ENCODE results near the gene CTIF.

The CTIF gene

DNA sequence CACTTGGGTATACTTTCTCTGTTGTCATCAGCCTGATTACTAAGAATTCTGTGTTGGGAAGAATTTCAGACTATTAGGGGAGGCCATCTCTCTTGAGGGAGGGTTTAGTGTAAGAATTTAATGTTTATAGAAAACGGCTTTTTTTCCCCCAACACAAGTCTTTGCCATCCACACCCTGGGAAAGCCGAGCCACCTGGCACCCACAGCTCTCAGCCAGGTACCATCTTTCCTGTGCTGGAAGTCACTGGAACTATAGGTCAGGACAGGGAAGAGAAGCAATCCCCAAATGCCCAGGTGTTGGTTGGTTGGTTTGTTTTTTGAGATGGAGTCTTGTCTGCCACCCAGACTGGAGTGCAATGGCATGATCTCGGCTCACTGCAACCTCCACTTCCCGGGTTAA lies 256.9 kb downstream of the CTIF start:
- DNase-seq = no peak

DNA sequence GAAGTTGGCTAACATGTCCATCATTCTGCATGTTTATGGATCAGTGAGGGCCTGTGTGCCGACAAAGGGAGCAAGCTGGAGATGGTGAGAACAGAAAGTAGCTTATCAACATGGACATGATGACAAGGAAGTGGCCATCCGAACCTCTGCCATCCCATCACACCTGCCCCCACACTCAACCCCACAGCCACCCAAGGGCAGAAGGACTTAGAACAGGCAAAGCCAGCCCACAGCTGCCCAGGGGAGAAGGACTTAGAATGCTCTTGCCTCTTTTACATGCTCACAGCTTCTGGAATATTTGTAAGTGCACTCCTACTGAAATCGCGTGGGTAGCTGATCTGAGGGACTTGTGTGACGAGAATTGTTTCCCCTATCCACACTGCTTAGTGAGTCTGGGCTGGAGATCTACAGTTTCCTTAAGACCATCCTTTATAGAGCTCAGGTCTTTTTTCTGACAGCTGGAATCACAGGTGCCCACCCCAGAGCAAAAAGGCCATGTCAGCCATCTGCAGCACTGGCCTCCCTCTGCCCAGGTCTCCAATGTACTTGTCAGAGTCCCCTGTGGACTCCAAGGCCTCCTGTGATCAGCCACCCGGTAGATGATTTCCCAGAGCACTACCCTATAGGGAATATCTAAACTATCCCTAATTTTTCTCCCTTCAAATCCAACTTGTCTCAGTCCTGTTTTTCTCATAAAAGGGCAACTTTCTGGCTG lies 257.8 kb downstream of the CTIF start:
- DNase-seq = no peak

- no peak for DNase-seq
Observed at GRCh38 chr18:48797841-48798255, 259.0 kb downstream of the CTIF start.

GRCh38 chr18:48798334-48799245 lies 259.8 kb downstream of the CTIF start:
- DNase-seq = no peak

DNA sequence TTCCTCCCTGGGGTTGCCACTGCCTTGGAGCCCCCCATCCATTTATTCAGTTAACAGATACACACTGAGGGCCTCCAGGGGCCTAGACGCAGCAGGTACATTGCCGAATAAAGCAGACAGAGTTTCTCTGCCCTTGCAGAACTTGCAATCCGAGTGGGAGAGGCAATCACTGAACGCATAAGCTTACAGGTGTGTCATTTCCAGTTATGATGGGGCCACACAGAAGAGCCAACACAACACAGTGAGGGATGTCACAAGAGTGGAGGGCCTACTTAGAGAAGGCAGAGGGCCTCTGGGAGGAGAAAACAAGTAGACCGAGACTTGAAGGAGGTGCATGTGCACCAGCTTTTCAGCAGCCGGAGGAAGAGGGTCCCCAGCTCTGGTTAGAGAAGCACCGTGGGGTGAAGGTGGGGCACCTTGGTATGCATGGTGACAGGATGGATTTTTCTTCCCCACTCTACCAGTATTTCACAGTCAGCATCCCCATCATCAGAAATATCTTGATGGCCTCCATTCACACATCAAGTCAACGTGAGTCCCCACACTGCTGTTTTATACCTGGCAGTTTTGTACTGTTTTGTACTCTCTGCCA lies 261.0 kb downstream of the CTIF start:
- no peak for DNase-seq

- DNase-seq = no peak
Observed at GRCh38 chr18:48800466-48800865, 261.6 kb downstream of the CTIF start.

- DNase-seq = no peak
Observed at GRCh38 chr18:48800876-48801727, 262.3 kb downstream of the CTIF start.

DNA sequence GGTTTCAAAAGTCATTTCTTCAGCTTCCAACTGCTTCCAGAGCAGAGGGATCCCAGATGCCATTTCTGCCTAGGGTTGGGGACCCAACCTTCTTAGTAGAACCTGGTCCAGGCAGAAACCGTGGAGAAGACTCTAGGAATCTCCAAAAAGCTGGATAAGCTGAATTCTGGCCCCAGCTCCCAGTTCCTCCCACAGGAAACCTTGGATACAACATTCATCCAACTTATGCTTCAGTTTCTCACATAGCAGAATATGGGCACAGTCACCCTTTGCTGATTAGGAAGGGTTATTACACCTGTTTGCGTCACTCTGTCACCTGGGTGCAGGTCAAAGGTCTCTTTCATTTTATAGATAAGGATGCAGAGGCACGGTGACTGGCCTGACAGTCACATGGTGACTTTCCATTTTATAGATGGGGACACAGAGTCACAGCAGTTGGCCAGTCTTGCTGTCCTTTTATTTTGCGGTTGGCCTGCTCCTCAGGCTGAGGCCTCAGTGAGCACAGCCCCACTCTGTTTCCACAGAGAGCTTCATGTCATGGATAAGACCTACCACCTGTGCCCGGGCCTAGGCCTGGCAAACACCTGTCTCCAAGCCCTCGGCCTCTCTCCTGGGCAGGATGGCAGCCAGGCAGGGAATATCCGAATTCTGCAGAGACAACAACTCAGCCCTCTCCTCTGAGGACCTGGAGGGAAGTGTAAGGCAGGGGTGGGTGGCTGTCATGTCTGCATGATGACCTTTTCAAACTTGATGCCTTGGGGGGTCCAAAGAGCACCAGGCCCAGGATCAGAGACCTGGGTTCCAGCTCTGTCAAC lies 263.1 kb downstream of the CTIF start:
- DNase-seq = no peak

DNA sequence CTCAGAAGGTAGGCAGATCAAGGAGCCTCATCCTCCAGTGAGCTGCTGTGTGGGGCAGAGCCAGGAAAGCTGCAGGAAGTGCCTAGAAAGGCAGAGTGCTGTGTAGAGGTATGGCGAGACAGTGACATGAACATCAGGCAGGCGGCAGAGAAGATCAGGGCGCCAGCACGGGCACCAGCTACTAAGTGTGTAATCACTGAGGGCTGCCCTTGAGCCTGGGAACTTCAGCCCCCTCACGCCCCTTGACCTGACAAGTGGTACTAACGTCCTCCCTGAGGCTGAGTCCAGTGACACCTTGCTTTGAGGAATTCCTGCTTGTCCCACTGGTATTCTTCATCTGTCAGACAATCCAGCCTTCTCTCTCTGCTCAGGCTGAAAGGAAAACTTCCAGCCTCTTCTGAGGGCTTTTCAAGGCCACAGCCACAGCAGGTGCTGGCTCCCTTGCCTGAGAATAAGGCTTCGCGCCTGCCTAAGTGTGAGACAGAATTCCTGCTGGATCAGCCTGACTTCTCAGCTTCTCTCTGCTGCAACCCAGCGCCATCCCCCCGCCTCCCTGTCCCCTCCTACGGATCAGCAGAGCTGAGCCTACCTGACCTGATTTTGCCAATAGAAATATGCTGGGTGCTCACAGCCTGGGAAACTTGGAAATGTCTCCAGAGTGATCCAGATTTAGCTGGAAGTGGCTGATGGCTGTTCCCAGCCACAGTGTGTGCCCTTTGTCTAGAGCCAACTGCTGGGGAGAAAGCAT lies 263.9 kb downstream of the CTIF start:
- DNase-seq = no peak

- no peak for DNase-seq
Observed at GRCh38 chr18:48803518-48803917, 264.7 kb downstream of the CTIF start.

GRCh38 chr18:48803951-48804855 lies 265.4 kb downstream of the CTIF start:
- no peak for DNase-seq

DNA sequence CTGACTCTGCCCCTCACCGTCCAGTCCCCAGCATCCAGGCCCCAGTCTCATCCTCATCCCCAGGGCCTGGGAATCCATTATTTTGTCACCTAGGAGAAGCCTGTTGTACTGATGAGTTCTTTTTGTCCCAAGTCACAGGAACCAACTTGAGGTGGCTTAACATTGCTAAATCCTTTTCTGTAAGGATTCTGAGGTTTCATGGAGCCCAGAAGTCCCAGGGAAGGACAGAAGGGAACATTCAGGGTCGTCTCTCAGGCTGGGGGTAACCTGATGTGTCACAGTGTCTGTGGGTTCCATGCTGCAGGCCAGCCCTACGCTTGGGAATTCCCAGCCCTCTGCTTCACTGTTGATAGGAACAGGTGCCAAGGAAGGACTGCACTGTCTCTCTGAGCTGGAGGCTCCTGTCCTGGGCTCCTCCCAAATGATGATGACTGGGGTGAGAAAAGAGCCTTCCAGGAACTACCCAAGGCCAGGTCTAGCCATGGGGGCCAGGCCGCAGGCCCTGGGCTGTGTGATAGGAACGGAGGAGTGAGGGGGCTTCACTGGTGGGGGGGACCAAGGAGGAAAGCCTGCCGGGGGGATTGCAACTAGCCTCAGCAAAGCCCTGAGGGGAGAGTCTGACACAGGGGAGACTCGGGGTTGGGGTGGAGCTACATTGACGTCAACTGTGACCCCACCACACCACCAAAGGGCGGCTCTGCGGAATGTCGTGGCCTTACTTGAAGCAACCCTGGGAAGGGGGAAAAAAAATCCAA lies 266.2 kb downstream of the CTIF start:
- DNase-seq = no peak

GRCh38 chr18:48805826-48806535 lies 267.1 kb downstream of the CTIF start:
- DNase-seq = no peak

DNA sequence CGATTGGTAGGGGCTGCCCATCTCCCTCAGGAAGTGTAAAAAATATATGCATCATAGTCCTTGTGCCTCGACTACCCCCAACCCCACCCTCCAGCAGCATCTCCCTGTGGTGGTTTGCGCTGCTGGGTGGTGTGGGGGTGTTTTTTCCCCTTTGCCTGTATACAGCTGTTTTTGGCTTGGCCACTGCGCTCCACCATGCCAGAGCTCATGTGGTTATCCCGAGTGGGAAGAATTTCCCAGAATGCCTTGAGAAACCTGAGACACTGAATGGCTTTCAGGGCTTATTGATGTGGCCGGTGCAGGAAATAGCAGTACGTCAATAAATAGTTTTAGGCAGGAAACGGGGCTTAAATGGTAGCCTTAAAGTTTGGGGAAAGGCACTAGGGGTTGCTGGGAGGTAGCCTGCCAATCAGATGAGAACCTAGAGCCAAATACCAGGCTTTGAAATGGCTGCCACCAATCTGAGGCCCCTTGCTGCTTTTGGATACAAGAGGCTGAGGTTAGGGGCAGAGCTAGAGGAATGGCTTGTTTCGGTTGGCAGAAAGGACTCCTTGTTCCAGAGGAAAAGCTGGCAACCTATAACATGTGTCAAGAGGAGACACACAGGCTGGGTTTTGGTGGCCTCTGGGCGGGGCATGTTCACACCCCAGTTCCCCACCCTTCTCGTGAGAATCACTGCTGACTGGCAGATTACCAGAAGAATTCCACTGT lies 267.9 kb downstream of the CTIF start:
- no peak for DNase-seq

GRCh38 chr18:48808476-48808875 lies 269.6 kb downstream of the CTIF start:
- DNase-seq = no peak

DNA sequence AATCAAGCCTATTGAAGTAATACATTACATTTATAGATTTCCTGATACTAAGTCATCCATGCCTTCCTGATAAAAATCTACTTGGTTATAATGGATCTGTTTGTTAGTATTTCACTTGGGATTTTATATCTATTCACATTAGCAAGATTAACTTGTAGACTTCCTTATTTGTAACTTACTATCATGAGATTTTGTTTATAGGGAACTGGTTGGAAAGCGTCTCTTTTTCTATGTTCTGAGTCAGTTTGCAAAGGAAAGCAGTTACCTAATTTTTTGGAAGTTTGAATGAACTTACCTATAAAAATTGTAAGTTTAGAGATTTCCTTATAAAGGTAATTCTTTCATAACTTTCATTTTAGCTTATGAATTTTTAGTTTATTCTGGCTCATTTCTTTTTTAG lies 270.5 kb downstream of the CTIF start:
- no peak for DNase-seq

DNA sequence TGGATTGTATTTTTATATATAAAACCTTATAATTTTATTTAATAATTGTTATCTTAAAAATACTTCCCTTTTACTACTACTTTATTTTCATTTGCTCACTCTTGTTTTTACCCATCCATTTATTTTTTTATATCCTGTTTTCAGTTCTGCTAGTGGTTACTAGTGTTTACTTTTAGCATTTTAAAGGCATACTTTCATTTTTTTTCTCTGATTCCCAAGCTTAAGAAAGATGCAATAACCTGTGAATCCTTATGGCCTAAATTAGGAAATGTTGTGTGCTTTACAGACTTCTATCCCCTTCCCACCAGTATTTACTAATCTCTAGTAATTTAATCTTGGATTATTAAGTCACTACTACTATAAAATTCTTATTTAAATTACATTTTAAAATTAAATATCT lies 272.0 kb downstream of the CTIF start:
- DNase-seq = no peak

DNA sequence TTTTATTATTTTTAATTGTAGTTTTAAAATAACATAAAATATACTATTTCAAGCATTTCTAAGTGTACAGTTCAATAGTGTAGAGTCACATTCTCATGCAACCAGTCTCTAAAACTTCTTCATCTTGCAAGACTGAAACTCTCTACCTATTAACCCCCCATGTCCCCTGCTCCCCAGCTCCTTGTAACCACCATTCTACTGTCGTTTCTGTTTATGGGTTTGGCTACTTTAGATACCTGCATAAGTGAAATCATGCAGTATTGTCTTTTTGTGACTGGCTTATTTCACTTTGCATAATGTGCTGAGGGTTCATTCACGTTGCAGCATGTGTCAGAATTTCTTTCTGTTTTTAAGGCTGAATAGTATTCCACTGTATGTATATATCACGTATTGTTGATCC lies 272.6 kb downstream of the CTIF start:
- no peak for DNase-seq

All from SIG-M5 (cell line).